Tibial nerve (tissue), 4 donors: ENCODE results near the gene CUX1.

Experiments
- EP300 ChIP-seq, 2 donors: sonication (generic); formaldehyde crosslinking; IDR thresholded peaks; one replicate each; pipeline ENCODE4 v1.6.1; 2017; ENCODE audit warnings: antibody characterized with exemption in 2 of 2, mild to moderate bottlenecking in 1 of 2
- TF ChIP-seq, protein P1 (sequence below), 5 experiments: fragments of 200-600 bp in 3 of 5; fragments of 450-650 bp in 2 of 5; sonication (generic) in 3 of 5; IDR thresholded peaks; one replicate each; pipeline ENCODE4 v1.5.1; 2016 to 2019; ENCODE audit warnings: antibody characterized with exemption in 5 of 5, mild to moderate bottlenecking in 3 of 5, moderate library complexity in 2 of 5

DNA sequence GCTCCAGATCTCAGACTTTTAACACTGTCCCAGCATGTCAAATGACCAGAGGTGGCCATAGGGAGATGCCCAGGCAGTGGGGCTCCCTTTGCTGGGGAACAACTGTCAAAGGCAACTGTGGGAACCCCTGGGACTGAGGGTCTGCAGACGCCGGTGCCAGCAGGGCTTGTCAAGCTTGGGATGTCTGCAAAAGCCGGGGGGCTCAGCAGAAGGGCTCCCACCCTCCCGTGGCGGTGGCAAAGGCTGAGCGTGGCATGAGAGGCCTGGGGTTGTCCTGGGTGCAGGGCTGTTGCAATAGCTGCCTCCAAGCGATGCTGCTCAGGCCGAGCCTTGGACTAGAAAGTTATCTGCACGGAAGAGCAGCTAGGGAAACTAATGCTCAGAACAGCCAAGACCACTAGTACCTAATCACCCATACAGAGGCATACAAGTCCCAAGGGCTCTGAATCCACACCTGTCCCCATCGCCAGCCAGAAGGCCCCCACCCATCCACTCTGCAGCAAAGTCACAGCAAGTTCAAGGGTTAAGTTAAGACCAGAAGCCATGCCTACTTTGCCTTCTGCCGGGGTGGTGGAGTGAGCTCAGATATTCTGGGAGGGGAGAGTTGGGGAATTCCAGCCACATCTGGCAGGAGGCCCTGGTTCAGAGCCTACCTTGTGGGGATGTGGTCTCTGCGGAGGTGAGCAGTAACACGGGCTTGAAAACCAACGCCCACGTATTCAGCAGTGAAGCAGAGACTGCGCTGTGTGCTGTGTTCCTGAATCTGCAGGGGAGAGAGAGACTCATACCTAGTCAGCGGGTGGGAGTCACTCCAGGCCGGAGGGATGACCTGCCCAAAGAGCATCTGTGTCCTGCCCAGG is 473.9 kb downstream of the CUX1 start:
- TF ChIP-seq, protein P1, sequence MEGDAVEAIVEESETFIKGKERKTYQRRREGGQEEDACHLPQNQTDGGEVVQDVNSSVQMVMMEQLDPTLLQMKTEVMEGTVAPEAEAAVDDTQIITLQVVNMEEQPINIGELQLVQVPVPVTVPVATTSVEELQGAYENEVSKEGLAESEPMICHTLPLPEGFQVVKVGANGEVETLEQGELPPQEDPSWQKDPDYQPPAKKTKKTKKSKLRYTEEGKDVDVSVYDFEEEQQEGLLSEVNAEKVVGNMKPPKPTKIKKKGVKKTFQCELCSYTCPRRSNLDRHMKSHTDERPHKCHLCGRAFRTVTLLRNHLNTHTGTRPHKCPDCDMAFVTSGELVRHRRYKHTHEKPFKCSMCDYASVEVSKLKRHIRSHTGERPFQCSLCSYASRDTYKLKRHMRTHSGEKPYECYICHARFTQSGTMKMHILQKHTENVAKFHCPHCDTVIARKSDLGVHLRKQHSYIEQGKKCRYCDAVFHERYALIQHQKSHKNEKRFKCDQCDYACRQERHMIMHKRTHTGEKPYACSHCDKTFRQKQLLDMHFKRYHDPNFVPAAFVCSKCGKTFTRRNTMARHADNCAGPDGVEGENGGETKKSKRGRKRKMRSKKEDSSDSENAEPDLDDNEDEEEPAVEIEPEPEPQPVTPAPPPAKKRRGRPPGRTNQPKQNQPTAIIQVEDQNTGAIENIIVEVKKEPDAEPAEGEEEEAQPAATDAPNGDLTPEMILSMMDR (IDR thresholded peaks at IDR 0.05) = no peak
- TF ChIP-seq EP300 (IDR thresholded peaks at IDR 0.05) = no peak
